NB4 (cell line): ENCODE results near the gene ABRAXAS1.

Experiments used
- CTCF ChIP-seq: IDR thresholded peaks from one replicate; pipeline ENCODE4 v1.5.1; 2012; ENCODE audit warnings: low read depth, low read length
- MAX ChIP-seq: IDR thresholded peaks from 2 replicates; pipeline ENCODE4 v1.6.1; 2011; ENCODE audit warnings: low read depth, low read length
- MYC ChIP-seq: IDR thresholded peaks from 2 replicates; pipeline ENCODE4 v1.6.1; 2011; ENCODE audit warnings: low read depth, low read length
- POLR2A ChIP-seq: IDR thresholded peaks from 2 replicates; pipeline ENCODE4 v1.6.1; 2011; ENCODE audit warnings: mild to moderate bottlenecking; ENCODE audit not compliant: insufficient read length; ENCODE audit errors: extremely low read depth

GRCh38 chr4:83456184-83456501, 28.8 kb downstream of the ABRAXAS1 start:
- TF ChIP-seq CTCF (no peak), POLR2A (no peak), MAX (no peak), MYC (no peak)
